SK-N-SH treated with all-trans-retinoic acid at 6 μM for 48 hours (cell line): ENCODE results near the gene GTF2H2.
"Not testable (repeated sequence)": the region's sequence is repeated elsewhere in the genome, so short reads cannot be mapped to it uniquely, and the experiment has no call there.

Source experiments
- ARNTL ChIP-seq: fragments of 450-650 bp; formaldehyde crosslinking; IDR thresholded peaks from 2 replicates; pipeline ENCODE4 v1.5.0; 2020; ENCODE audit warnings: low read depth, mild to moderate bottlenecking, moderate library complexity, borderline replicate concordance
- ESRRG ChIP-seq: fragments of 250-450 bp; sonication (Bioruptor Pico); IDR thresholded peaks from 2 replicates; pipeline ENCODE4 v1.6.1; 2021; ENCODE audit warnings: mild to moderate bottlenecking
- RARB ChIP-seq: fragments of 250-450 bp; sonication (Bioruptor Pico); IDR thresholded peaks from 2 replicates; pipeline ENCODE4 v1.8.0; 2021; ENCODE audit warnings: mild to moderate bottlenecking, moderate library complexity
- ZC3H10 ChIP-seq: fragments of 250-450 bp; sonication (Bioruptor Pico); IDR thresholded peaks from 2 replicates; pipeline ENCODE4 v1.5.1; 2021; ENCODE audit warnings: mild to moderate bottlenecking, moderate library complexity
- ZFP3 ChIP-seq: fragments of 250-450 bp; sonication (Bioruptor Pico); IDR thresholded peaks from 2 replicates; pipeline ENCODE4 v1.5.0; 2020; ENCODE audit warnings: mild to moderate bottlenecking, moderate library complexity
- ZNF565 ChIP-seq: fragments of 450-650 bp; formaldehyde crosslinking; conservative IDR thresholded peaks from 2 replicates; pipeline ENCODE4 v1.5.0; 2020; ENCODE audit warnings: low read depth, mild to moderate bottlenecking, moderate library complexity
- TF ChIP-seq, protein P1 (sequence below): fragments of 250-450 bp; sonication (Bioruptor Pico); IDR thresholded peaks from 2 replicates; pipeline ENCODE4 v1.5.1; 2021; ENCODE audit warnings: mild to moderate bottlenecking, moderate library complexity
- TF ChIP-seq, protein P2 (sequence below): fragments of 250-450 bp; sonication (Bioruptor Pico); IDR thresholded peaks from 2 replicates; pipeline ENCODE4 v1.8.0; 2021; ENCODE audit warnings: low read depth, mild to moderate bottlenecking, moderate library complexity, borderline replicate concordance

DNA sequence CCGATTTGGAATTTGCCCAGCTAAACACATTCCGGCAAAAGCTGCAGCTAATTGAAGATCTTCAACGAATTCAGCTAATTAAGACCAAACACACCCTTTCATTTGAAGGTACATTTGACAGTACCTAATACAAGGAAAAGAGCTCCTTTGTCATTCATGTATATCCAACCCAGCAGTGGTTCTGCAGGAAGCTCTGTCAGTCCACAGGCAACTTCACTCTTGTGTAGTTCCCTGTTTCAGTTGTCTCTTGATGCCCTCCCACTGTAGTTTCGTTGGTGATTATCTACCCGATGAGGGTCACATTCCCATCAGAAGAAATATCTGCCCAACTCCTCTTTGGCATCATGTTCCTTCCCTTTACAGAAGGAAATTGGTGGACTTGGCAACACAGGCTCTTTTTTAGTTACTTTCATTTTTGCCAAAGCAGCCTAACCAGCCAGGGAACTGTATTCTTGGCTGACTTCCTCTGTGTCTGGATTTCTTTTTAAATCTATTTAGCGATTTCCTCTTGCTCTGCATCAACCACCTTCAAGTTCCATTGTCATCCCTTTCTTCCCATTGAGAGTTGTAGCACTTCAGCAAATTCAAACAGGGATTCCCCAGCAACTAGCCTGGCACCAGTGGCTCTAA is 49.0 kb downstream of the GTF2H2 start:
- TF ChIP-seq ZNF565; ESRRG; RARB (CRISPR knock-in tag); ZC3H10 (CRISPR knock-in tag); ZFP3; ARNTL (CRISPR knock-in tag): not testable (repeated sequence)
- TF ChIP-seq, protein P1, sequence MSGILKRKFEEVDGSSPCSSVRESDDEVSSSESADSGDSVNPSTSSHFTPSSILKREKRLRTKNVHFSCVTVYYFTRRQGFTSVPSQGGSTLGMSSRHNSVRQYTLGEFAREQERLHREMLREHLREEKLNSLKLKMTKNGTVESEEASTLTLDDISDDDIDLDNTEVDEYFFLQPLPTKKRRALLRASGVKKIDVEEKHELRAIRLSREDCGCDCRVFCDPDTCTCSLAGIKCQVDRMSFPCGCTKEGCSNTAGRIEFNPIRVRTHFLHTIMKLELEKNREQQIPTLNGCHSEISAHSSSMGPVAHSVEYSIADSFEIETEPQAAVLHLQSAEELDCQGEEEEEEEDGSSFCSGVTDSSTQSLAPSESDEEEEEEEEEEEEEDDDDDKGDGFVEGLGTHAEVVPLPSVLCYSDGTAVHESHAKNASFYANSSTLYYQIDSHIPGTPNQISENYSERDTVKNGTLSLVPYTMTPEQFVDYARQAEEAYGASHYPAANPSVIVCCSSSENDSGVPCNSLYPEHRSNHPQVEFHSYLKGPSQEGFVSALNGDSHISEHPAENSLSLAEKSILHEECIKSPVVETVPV (CRISPR knock-in tag): not testable (repeated sequence)
- TF ChIP-seq, protein P2, sequence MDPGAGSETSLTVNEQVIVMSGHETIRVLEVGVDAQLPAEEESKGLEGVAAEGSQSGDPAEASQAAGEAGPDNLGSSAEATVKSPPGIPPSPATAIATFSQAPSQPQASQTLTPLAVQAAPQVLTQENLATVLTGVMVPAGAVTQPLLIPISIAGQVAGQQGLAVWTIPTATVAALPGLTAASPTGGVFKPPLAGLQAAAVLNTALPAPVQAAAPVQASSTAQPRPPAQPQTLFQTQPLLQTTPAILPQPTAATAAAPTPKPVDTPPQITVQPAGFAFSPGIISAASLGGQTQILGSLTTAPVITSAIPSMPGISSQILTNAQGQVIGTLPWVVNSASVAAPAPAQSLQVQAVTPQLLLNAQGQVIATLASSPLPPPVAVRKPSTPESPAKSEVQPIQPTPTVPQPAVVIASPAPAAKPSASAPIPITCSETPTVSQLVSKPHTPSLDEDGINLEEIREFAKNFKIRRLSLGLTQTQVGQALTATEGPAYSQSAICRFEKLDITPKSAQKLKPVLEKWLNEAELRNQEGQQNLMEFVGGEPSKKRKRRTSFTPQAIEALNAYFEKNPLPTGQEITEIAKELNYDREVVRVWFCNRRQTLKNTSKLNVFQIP (CRISPR knock-in tag): not testable (repeated sequence)
